T47D (cell line): Measurements from ENCODE around the gene BPIFA1.

Experiments used
- DNase-seq, 2 experiments: peaks; one replicate each; pipeline versions ENCODE4 v3.0.0 to v3.0.0-alpha.2; 2011 to 2012; ENCODE audit warnings: low read depth in 1 of 2, low spot score in 1 of 2
- JUND ChIP-seq: IDR thresholded peaks from 2 replicates; pipeline ENCODE4 v1.6.1; 2012; ENCODE audit warnings: low read depth
- in situ Hi-C: cut with HindIII; loops from 2 replicates; pipeline ENCODE4 v1.10.0; 2016; ENCODE audit warnings: low sequenced_read_pairs, low pct_unique_long_range_greater_than_20kb

BPIFA1 gene

DNA sequence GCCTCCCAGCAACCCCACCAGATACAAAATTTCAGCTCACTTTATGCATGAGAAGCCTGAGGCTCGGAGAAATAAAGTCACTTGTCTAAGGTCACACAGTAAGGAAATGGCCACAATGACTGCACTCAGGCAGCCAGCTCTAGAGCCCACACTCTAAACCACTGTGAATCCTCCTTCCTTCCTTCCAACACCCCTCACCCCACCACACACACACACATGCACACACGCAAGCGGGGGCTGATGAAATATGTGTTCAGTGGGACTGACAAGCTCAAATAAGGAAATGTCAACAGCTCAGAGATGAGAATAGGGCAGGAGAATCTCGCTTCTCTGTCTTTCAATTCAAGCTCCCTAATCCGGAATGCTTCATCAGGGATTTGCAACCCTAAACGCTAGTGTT, 6.0 kb upstream of the BPIFA1 start:
- no peak for TF ChIP-seq JUND
- no peak for DNase-seq
- in situ Hi-C loops = no loop called here

DNA sequence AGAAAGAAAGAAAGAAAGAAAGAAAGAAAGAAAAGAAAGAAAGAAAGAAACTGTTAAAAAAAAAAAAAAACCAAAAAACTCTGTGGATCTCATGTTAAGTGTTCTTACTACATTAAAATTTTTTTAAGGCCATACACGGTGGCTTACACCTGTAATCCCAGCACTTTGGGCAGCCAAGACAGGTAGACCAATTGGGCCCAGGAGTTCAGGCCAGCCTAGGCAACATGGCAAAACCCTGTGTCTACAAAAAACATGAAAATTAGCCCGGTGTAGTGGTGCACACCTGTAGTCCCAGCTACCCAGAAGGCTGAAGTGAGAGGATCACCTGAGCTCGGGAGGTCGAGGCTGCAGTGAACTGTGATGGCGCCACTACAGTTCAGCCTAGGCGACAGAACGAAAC, 4.6 kb upstream of the BPIFA1 start:
- DNase-seq = no peak
- in situ Hi-C loops = no loop called here
- no peak for TF ChIP-seq JUND

DNA sequence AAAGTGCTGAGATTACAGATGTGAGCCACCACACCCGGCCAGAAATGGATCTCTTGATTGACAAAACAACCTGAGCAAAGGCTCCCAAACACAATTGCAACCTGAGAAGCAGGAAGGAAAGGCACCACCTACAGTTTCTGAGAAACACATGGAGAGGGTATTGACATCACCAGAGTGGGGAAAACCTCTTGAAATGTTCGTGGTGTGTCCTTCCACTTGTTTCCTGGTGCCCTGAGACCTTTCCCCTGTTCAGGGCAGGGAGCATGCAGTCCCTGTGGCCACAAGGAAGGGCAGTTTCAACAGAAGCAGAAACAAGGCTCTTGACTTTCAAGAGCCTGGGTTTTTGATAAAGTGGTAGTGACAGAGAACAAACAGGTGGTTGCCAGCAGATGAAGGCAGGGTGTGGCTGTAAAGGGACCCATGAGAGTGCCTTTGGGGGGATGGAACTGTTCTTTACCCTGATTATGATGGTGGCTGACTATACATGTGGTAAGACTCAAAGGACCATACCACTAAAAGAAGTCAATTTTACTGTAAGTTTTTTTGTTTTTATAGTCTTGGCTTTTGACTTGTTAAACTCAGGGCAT, 3.2 kb upstream of the BPIFA1 start:
- no peak for TF ChIP-seq JUND
- no peak for DNase-seq
- in situ Hi-C loops = no loop called here

GRCh38 chr20:33233129-33233774, 2.5 kb upstream of the BPIFA1 start:
- in situ Hi-C loops = no loop called here
- no peak for DNase-seq
- TF ChIP-seq JUND = no peak

DNA sequence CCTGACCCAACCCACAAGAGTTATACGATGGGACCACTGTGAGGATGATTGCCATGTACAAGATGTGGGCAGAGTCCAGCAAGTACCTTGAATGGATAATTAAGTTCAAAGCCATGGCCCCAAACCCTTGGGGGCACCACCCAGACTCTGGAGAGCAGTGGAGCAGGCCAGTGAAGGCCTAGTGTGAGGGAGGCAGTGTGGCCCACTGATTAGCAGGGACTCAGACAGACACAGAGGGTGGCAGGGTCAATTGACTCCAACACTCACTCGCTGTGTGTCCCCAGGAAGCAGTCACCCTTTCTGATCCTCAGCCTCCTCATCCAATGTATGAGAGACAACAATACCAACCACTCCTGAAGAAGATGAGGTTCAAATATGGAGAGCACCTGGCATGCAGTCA, 1.7 kb upstream of the BPIFA1 start:
- in situ Hi-C loops = no loop called here
- DNase-seq = no peak
- TF ChIP-seq JUND = no peak

DNA sequence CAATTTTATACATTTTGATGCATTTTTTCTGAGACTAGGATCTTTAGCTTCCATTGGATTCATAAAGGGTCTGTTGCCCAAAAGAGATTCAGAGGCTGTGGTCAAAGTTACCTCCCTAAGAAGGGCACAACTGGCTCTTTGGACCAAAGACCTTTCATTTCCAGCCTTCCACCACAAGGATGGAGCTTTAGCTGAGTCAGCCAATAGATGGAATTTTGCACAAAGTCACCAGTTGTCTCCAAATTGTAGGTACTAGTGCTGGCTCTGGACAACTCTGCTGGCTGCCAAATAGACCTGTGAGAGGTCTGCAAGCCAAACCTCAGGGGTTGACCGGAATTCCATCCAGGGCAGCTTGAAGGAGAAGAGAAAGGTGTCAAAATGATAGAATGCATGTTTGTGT, 555 bp downstream of the BPIFA1 start:
- in situ Hi-C loops = no loop called here
- no peak for DNase-seq
- no peak for TF ChIP-seq JUND

- no peak for DNase-seq
- no peak for TF ChIP-seq JUND
- in situ Hi-C loops = no loop called here
Observed at GRCh38 chr20:33237989-33238388, 2.2 kb downstream of the BPIFA1 start.

DNA sequence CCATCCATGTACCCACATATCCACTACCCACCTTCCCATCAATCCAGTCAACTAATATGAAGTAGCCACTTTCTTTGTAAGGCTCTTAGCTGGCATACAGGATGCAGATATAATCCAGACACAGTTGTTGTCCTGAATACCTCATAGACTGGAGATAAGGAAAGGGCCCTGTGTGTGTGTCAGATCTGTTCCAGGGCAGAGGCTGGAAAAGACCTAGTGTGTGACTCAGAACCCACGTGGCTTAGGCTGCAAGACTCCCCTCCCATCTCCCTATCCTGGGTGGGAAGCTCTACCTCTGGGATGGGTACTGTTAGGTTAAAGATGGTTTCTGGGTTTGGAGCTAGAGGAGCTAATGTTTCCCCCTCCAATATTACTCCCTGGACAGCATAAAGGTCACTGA, 3.6 kb downstream of the BPIFA1 start:
- DNase-seq = no peak
- TF ChIP-seq JUND = no peak
- in situ Hi-C loops = no loop called here

GRCh38 chr20:33239979-33240736, 4.4 kb downstream of the BPIFA1 start:
- no peak for DNase-seq
- in situ Hi-C loops = no loop called here
- no peak for TF ChIP-seq JUND

- DNase-seq = no peak
- in situ Hi-C loops = no loop called here
- TF ChIP-seq JUND = no peak
Observed at GRCh38 chr20:33240923-33241322, 5.1 kb downstream of the BPIFA1 start.

GRCh38 chr20:33242319-33243100, 6.7 kb downstream of the BPIFA1 start:
- DNase-seq = no peak
- no peak for TF ChIP-seq JUND
- in situ Hi-C loops = no loop called here

DNA sequence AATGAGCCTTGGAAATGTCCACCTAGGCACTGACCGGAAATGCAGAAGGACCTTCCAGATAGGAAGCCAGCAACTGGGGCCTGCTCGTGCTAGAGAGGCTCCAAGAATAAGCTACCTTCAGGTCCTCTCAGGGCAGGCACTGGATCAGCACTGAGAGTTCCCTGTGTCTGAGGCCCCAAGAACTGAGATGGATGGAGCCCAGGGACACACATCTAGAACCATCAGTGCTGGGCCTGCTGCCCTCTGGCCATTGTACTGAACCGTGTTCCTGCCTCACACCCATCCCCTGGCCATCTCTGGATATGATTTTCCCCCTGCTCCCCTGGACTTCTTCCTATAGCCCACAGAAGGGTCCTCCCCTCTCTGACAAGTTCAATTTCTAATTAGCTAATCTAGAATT, 10.3 kb downstream of the BPIFA1 start:
- DNase-seq = no peak
- no peak for TF ChIP-seq JUND
- in situ Hi-C loops = no loop called here

DNA sequence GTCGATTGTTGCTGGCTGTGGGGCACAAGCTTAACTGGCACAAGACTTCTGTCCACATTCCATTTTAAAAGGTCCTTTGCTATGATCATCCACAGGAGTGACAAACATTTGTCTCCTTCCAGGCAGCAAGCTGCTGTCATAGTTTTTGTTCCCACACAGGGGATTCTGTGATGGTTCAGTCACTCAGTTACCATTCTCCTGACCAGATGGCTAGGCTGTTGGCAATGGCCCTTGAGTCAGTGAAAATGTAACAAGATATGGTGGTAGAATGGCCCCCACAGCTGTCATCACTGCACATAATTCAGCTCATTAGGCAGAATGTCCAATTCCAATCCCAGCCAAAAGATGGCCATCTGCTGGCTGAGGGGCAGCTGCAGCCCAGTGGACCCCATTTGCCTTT, 13.7 kb downstream of the BPIFA1 start:
- in situ Hi-C loops = no loop called here
- no peak for TF ChIP-seq JUND
- DNase-seq = no peak
